Erythroblast (primary cell): ENCODE results near the gene DLG2.

ENCODE experiments used
- GATA1 ChIP-seq: IDR thresholded peaks from 2 replicates; pipeline ENCODE4 v1.6.1; 2011; ENCODE audit warnings: low read depth, mild to moderate bottlenecking, control low read depth, low read length, moderate library complexity
- POLR2A ChIP-seq: IDR thresholded peaks from 2 replicates; pipeline ENCODE4 v1.6.1; 2011; ENCODE audit warnings: mild to moderate bottlenecking, low read length

- TF ChIP-seq POLR2A (no peak), GATA1 (no peak)
These were observed 310.2 kb downstream of the DLG2 start for GRCh38 chr11:85316967-85317366.
